MCF 10A (cell line): ENCODE measurements around the gene TFAP2D. TPM values are rescaled to one million over a fixed set of nuclear protein-coding genes. Genes with fewer than 3 reads are reported as not detected.

ENCODE experiments used
- Bru-seq: library from RNA; stranded (reverse); fragments of 400-500 nt; gene quantifications from one replicate; lab custom pipeline; 2021; lab: Mats Ljungman, UMichigan
- BruChase-seq, 2 experiments: library from RNA; stranded (reverse); fragments of 400-500 nt; gene quantifications; one replicate each; lab custom pipeline; 2021; lab: Mats Ljungman, UMichigan
- BruUV-seq: library from RNA; stranded (reverse); fragments of 400-500 nt; replicated peaks from 2 replicates; lab custom pipeline; 2021; lab: Mats Ljungman, UMichigan
- CTCF ChIA-PET: fragments of 300-600 bp; sonication (Branson Sonifier 250); formaldehyde crosslinking; extraction: SDS; loops from one replicate; lab custom pipeline; 2021; ENCODE audit warnings: antibody characterized with exemption, inconsistent platforms; lab: Yijun Ruan, JAX
- POLR2A ChIA-PET: fragments of 300-600, 350-650 bp; sonication (Branson Sonifier 250); formaldehyde crosslinking; extraction: SDS; loops from one replicate; lab custom pipeline; 2020; ENCODE audit warnings: antibody characterized with exemption, inconsistent platforms; lab: Yijun Ruan, JAX
- DNase-seq: peaks from one replicate; pipeline ENCODE4 v3.0.0-alpha.2; 2018; ENCODE audit not compliant: unreplicated experiment
- H3K27ac Mint-ChIP-seq: one replicate; pipeline ENCODE4 v1.8.0; 2022; ENCODE audit warnings: mild to moderate bottlenecking, low read depth, mixed read lengths; ENCODE audit not compliant: unreplicated experiment
- H3K27me3 Mint-ChIP-seq: one replicate; pipeline ENCODE4 v1.8.0; 2022; ENCODE audit warnings: mixed read lengths; ENCODE audit not compliant: insufficient read depth, unreplicated experiment
- H3K36me3 Mint-ChIP-seq: one replicate; pipeline ENCODE4 v1.8.0; 2022; ENCODE audit warnings: mild to moderate bottlenecking, moderate library complexity, mixed read lengths; ENCODE audit not compliant: insufficient read depth, unreplicated experiment
- H3K4me1 Mint-ChIP-seq: one replicate; pipeline ENCODE4 v1.8.0; 2022; ENCODE audit warnings: mixed read lengths; ENCODE audit not compliant: insufficient read depth, unreplicated experiment
- H3K4me3 Mint-ChIP-seq: one replicate; pipeline ENCODE4 v1.8.0; 2022; ENCODE audit warnings: mild to moderate bottlenecking, moderate library complexity, mixed read lengths; ENCODE audit not compliant: unreplicated experiment
- H3K9me3 Mint-ChIP-seq: one replicate; pipeline ENCODE4 v1.8.0; 2022; ENCODE audit warnings: mixed read lengths; ENCODE audit not compliant: unreplicated experiment
- intact Hi-C: fragments of 100-400 bp; cut with micrococcal nuclease; formaldehyde crosslinking; loops from 2 replicates; pipeline ENCODE4 v1.14.1; 2022
- long read RNA-seq: library from polyadenylated mRNA; stranded (forward); transcript quantifications from one replicate; pipeline ENCODE4 v2.0.0, GENCODE V29; 2022
- total RNA-seq: library from RNA; stranded (reverse); gene quantifications from 2 replicates; pipeline ENCODE4 v1.2.3, GENCODE V29; 2022
- TF ChIP-seq, protein P1 (sequence below): fragments of 200-600 bp; IDR thresholded peaks from one replicate; pipeline ENCODE4 v1.8.0; 2022; ENCODE audit warnings: antibody characterized with exemption, mild to moderate bottlenecking; ENCODE audit not compliant: unreplicated experiment

Gene TFAP2D
- total RNA-seq (not detected in 2 replicates), Bru-seq, nascent RNA (not detected), BruChase-seq, experiment 1, labeled RNA remaining after a 6-hour chase (not detected), BruChase-seq, experiment 2, labeled RNA remaining after a 2-hour chase (not detected)
- long read RNA-seq: 0 reads

DNA sequence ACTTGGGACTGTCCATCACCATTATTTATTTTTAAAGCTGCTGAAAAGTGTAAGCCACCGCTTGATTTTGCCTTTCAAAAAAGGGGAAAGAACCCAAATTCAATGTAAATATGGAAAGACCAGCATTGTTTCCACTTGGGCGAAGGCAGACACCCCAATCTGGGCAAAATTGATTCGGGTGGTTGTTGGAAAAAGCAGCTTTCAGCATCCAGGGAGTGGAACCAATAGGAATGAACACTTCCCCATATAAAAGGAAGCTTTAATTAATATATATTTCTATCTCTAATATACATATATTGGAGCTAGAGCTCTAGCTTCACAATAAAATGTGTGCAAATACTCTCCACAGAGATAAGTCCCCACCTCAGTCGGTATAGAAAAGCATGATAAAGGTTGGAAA is at the start of gene TFAP2D:
Gene TFAP2D (plus strand): TSS at position 301 of the 400 bp plus-strand sequence. CDS start 530 bp downstream, outside the sequence.
- H3K27ac Mint-ChIP-seq: no peak within 1 kb of the TSS

DNA sequence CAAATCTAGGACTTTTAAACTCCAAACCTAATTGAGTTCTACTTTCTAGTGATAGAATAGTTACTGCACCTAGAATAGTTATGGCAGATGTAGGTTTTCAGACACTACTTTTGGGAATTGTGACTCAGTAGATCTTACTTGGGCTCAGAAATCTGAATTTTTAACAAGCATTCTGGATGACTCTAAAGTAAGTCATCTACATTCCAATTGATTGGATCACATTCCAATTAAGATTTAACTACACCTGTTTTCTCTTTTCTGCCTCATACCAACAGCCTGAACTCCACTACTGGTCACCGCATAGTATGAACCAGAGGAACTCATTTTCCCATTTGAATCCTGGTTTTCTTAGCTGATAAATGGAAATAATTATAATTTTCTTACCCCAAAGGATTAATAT is 49.5 kb upstream of the TFAP2D start:
- TF ChIP-seq, protein P1, sequence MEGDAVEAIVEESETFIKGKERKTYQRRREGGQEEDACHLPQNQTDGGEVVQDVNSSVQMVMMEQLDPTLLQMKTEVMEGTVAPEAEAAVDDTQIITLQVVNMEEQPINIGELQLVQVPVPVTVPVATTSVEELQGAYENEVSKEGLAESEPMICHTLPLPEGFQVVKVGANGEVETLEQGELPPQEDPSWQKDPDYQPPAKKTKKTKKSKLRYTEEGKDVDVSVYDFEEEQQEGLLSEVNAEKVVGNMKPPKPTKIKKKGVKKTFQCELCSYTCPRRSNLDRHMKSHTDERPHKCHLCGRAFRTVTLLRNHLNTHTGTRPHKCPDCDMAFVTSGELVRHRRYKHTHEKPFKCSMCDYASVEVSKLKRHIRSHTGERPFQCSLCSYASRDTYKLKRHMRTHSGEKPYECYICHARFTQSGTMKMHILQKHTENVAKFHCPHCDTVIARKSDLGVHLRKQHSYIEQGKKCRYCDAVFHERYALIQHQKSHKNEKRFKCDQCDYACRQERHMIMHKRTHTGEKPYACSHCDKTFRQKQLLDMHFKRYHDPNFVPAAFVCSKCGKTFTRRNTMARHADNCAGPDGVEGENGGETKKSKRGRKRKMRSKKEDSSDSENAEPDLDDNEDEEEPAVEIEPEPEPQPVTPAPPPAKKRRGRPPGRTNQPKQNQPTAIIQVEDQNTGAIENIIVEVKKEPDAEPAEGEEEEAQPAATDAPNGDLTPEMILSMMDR: no peak
- DNase-seq: no peak
- Mint-ChIP-seq H3K27ac (no peak overlapping the region), H3K4me1 (no peaks in the 10 kb centered on the region), H3K27me3 (peaks cover under 1% of the 10 kb centered on the region), H3K36me3 (no peaks in the 10 kb centered on the region), H3K4me3 (no peak overlapping the region), H3K9me3 (no peaks in the 10 kb centered on the region)
- intact Hi-C loops: no loop called here
- CTCF ChIA-PET: interaction anchor here (0.6 to 1.2 kb wide), 3 partner anchors 8 to 1169 kb away, joined by 3 to 4 read pairs (median 4); no protein-coding TSS in a partner anchor
- POLR2A ChIA-PET: no interaction called here
- BruUV-seq: no TSS peak

More for the DNA sequence above, at the start of gene TFAP2D:
- Mint-ChIP-seq H3K4me1 (no peaks in the 10 kb centered on the region), H3K9me3 (peaks cover 22% of the 10 kb centered on the region), H3K27me3 (peaks cover 63% of the 10 kb centered on the region), H3K4me3 (no peak within 1 kb of the TSS), H3K36me3 (peaks cover 4% of the 10 kb centered on the region)
- CTCF ChIA-PET: interaction anchor here (1.2 kb wide), 1 partner anchor 584 kb away, joined by 3 read pairs; no protein-coding TSS in a partner anchor
- TF ChIP-seq, protein P1: no peak
- no peak for DNase-seq
- intact Hi-C loops: no loop called here
- BruUV-seq: no TSS peak
- POLR2A ChIA-PET: no interaction called here

DNA sequence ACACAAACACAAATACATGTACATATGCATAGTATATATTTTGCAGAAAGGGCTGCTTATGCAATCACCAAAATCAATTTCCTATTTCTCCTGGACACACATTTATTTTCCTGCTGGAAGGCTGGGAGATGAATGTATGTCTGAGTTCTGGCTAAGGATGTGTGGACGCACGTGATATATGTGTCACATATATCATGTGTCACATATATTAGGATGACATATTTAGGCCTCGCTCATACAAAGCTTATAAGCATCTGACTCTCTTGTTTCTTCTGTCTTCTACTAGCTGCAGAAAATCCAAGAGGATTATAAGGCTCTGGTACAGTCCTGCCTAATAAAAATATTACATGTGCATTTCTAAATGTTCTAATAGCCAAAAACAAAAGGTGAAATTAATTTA is 47.2 kb upstream of the TFAP2D start:
- DNase-seq: no peak
- H3K4me1 Mint-ChIP-seq: no peaks in the 10 kb centered on the region
- no TSS peak for BruUV-seq
- no peaks in the 10 kb centered on the region for H3K27me3 Mint-ChIP-seq
- H3K4me3 Mint-ChIP-seq: no peak overlapping the region
- no peaks in the 10 kb centered on the region for H3K36me3 Mint-ChIP-seq
- TF ChIP-seq, protein P1: no peak
- H3K27ac Mint-ChIP-seq: no peak overlapping the region
- ChIA-PET POLR2A (no interaction called here), CTCF (interaction anchor here (0.6 to 1.2 kb wide), 3 partner anchors 8 to 1344 kb away, joined by 3 to 5 read pairs (median 4); no protein-coding TSS in a partner anchor)
- no peaks in the 10 kb centered on the region for H3K9me3 Mint-ChIP-seq
- intact Hi-C loops: no loop called here

DNA sequence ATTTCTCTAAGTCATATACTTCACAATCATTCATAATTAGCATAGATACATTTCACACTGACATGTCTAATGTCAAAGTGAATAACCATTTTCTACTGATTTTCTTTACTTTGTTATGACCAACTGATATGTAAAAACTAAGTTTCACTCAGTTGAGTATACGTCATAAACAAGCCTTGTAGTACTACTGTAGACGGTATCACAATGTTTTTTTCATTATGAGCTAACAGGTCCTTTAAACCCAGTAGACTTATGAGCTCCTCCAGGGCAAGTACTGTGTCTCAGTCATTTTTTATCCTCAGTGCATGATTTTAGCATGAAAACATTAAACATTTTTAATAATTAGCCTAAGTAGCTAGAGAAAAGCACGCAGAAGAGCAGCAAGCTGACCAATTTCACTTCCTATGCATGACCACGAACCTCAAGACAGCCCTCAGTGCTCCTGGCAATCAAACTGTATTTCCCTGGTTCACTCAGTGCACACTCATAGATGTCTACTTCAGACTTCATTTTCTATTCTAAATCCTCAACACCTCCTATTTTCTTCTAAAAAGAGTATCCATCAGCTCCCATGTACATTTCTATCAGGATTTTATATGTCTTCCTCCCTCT is 32.0 kb upstream of the TFAP2D start:
- no TSS peak for BruUV-seq

More for the DNA sequence above, 32.0 kb upstream of the TFAP2D start:
- TF ChIP-seq, protein P1: no peak
- no peak for DNase-seq
- intact Hi-C loops: no loop called here
- Mint-ChIP-seq H3K4me1 (no peaks in the 10 kb centered on the region), H3K27ac (no peak overlapping the region), H3K27me3 (peaks cover 26% of the 10 kb centered on the region), H3K9me3 (peaks cover 10% of the 10 kb centered on the region), H3K4me3 (no peak overlapping the region), H3K36me3 (no peaks in the 10 kb centered on the region)
- POLR2A ChIA-PET: no interaction called here
- CTCF ChIA-PET: interaction anchor here (0.7 to 0.9 kb wide), 2 partner anchors 30 to 352 kb away, joined by 3 to 4 read pairs; no protein-coding TSS in a partner anchor
